ENCODE results near the gene C13orf46. TPM values are rescaled to one million over a fixed set of nuclear protein-coding genes. Genes with fewer than 3 reads are reported as not detected.
"Not testable (repeated sequence)": the region's sequence is repeated elsewhere in the genome, so short reads cannot be mapped to it uniquely, and the experiment has no call there.

The C13orf46 gene
- total and polyA plus RNA-seq, 2 experiments from 2014 or later = 0.20 to 0.23 TPM

DNA sequence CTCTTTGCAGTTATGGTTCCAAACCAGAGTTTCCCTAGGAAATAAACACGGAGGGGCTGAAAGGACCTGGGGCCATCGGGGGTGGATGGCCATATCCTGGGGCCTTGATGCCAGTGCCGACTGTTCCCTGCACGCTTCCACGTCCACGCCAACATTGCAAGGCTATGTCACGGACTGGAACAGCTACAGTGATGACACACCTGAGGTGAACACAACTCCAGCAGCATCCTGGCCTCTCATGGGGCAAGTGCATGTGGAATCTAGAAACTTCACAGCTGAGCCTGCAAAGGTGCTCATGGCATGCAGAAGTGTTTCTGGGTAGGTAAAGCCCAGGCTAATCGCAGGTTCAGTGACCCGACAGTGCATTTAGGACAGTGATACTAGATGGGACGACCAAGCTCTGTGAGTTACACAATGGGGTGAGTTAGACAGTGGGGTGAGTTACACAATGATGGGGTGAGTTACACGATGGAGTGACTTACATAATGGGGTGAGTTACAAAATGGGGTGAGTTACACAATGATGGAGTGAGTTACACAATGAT, 58.0 kb downstream of the C13orf46 start:
- DNase-seq (ENCODE audit: low spot score) = no peak
- 93% methylated on average over 11 of the region's 11 CpGs for WGBS (ENCODE audit: low lambda C conversion rate, missing lambda C conversion rate)
- H3K4me3 ChIP-seq = no peak overlapping the region
- H4K20me1 ChIP-seq (ENCODE audit: insufficient read depth, poor library complexity, severe bottlenecking) = no peaks in the 10 kb centered on the region
- no peaks in the 10 kb centered on the region for H3K36me3 ChIP-seq (replicated peaks; ENCODE audit: insufficient read depth, low read depth)
- no peaks in the 10 kb centered on the region for H3K9me3 ChIP-seq (ENCODE audit: low read depth)
- H2AFZ ChIP-seq = no peak overlapping the region
- H3K79me2 ChIP-seq = no peaks in the 10 kb centered on the region
- H3K27me3 ChIP-seq = no peaks in the 10 kb centered on the region
- no peaks in the 10 kb centered on the region for H3K4me1 ChIP-seq (ENCODE audit: insufficient read depth)
- no peak overlapping the region for H3K4me2 ChIP-seq
- no peak overlapping the region for H3K27ac ChIP-seq
- no peaks in the 10 kb centered on the region for H3K9me2 ChIP-seq (replicated peaks; ENCODE audit: insufficient read depth)
- no peak for TF ChIP-seq CTCF (IDR thresholded peaks at IDR 0.05; ENCODE audit: poor library complexity)
- no peak for TF ChIP-seq EZH2 (IDR thresholded peaks at IDR 0.05; ENCODE audit: borderline replicate concordance)
- TF ChIP-seq EZH2phosphoT487 (IDR thresholded peaks at IDR 0.05; ENCODE audit: low read depth, severe bottlenecking, unreplicated experiment) = no peak

DNA sequence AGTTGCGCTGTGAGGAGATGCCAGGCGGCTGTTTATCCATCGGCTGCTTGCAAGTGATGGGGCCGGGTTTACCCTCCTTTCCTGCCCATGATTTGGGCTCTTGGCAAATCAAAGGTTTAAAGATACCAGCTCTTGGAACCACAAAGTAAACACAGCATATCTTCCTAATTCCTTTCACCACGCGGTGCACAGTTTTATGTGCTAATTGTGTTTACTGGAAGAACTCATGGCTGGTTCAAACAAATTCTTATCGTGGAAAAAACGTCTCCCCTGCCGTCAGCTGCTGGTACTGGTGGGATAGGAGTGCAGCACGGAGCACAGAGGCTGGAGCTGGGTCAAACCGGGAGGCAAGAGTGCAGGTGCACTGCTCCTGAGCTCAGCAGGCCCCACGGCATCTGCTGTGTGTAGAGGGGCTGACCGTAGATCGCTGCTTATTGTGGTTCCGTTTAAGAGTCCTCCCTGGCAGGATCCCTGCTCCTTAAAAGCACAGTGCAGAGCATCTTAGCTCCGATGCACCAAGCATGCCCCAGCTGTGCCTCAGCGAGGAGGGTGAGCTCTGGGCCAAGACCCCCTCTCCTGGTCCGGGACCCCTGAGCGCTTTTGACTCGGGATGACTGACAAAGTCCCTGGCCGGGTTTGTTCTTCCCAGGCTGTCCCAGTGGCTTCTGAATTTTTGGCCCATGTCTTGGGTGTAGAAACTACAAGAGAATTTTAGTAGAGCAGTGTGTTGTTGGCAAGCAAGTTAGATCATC, 58.7 kb downstream of the C13orf46 start:
- Histone ChIP-seq H3K4me1 (ENCODE audit: insufficient read depth) (no peaks in the 10 kb centered on the region), H3K27ac (no peak overlapping the region), H3K9me3 (ENCODE audit: low read depth) (no peaks in the 10 kb centered on the region), H3K79me2 (no peaks in the 10 kb centered on the region), H3K9me2 (replicated peaks; ENCODE audit: insufficient read depth) (no peaks in the 10 kb centered on the region), H3K4me3 (no peak overlapping the region), H3K4me2 (no peak overlapping the region), H2AFZ (no peak overlapping the region), H3K36me3 (replicated peaks; ENCODE audit: insufficient read depth, low read depth) (no peaks in the 10 kb centered on the region), H4K20me1 (ENCODE audit: insufficient read depth, poor library complexity, severe bottlenecking) (no peaks in the 10 kb centered on the region), H3K27me3 (no peaks in the 10 kb centered on the region)
- no peak for DNase-seq (ENCODE audit: low spot score)
- 63% methylated on average over 21 of the region's 21 CpGs for WGBS (ENCODE audit: low lambda C conversion rate, missing lambda C conversion rate)
- TF ChIP-seq CTCF (IDR thresholded peaks at IDR 0.05; ENCODE audit: poor library complexity) (no peak), EZH2 (IDR thresholded peaks at IDR 0.05; ENCODE audit: borderline replicate concordance) (no peak), EZH2phosphoT487 (IDR thresholded peaks at IDR 0.05; ENCODE audit: low read depth, severe bottlenecking, unreplicated experiment) (no peak)

DNA sequence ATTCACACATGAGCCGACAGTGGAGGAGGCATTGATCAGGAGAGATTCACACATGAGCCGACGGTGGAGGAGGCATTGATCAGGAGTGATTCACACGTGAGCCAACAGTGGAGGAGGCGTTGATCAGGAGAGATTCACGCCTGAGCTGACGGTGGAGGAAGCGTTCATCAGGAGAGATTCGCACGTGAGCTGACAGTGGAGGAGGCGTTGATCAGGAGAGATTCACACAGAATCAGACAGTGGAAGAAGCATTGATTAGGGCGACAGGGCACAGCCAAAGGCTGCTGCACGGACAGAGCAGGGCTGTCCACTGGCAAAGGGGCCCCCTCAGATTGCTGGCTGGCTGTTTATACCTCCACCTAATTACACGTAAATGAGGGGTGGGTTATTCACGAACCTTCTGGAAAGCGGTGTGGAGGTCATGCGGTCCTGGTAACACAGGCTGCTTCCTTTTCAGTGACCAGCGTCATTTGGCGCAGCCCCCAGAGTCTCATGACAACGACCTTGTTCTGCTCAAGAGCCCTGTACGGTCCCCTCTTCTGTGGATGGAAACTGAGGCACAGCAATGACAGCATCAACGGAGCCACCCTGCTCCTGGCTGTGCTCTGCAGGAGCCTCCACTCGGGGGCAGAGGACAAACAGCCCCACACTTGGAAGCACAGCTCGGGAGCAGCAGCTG, 59.4 kb downstream of the C13orf46 start:
- no peaks in the 10 kb centered on the region for H3K79me2 ChIP-seq
- H3K4me1 ChIP-seq (ENCODE audit: insufficient read depth) = no peaks in the 10 kb centered on the region
- no peaks in the 10 kb centered on the region for H3K36me3 ChIP-seq (replicated peaks; ENCODE audit: insufficient read depth, low read depth)
- H3K4me2 ChIP-seq = no peak overlapping the region
- H3K4me3 ChIP-seq = no peak overlapping the region
- no peaks in the 10 kb centered on the region for H3K9me3 ChIP-seq (ENCODE audit: low read depth)
- no peaks in the 10 kb centered on the region for H3K27me3 ChIP-seq
- TF ChIP-seq EZH2phosphoT487 (IDR thresholded peaks at IDR 0.05; ENCODE audit: low read depth, severe bottlenecking, unreplicated experiment) = no peak
- no peak for TF ChIP-seq CTCF (IDR thresholded peaks at IDR 0.05; ENCODE audit: poor library complexity)
- TF ChIP-seq EZH2 (IDR thresholded peaks at IDR 0.05; ENCODE audit: borderline replicate concordance) = no peak
- WGBS (ENCODE audit: low lambda C conversion rate, missing lambda C conversion rate) = 84% methylated on average over 24 of the region's 24 CpGs
- H3K27ac ChIP-seq = no peak overlapping the region
- no peak for DNase-seq (ENCODE audit: low spot score)
- no peak overlapping the region for H2AFZ ChIP-seq
- no peaks in the 10 kb centered on the region for H4K20me1 ChIP-seq (ENCODE audit: insufficient read depth, poor library complexity, severe bottlenecking)
- H3K9me2 ChIP-seq (replicated peaks; ENCODE audit: insufficient read depth) = no peaks in the 10 kb centered on the region

- H3K27ac ChIP-seq; H3K9me2 ChIP-seq (replicated peaks; ENCODE audit: insufficient read depth); H2AFZ ChIP-seq; H3K4me3 ChIP-seq; DNase-seq (ENCODE audit: low spot score); H3K27me3 ChIP-seq; H3K4me1 ChIP-seq (ENCODE audit: insufficient read depth); H4K20me1 ChIP-seq (ENCODE audit: insufficient read depth, poor library complexity, severe bottlenecking); H3K4me2 ChIP-seq; H3K36me3 ChIP-seq (replicated peaks; ENCODE audit: insufficient read depth, low read depth); H3K9me3 ChIP-seq (ENCODE audit: low read depth); H3K79me2 ChIP-seq: not testable (repeated sequence)
- WGBS (ENCODE audit: low lambda C conversion rate, missing lambda C conversion rate) = 88% methylated on average over 20 of the region's 22 CpGs
Observed at GRCh38 chr13:113913838-113914237, 60.0 kb downstream of the C13orf46 start.

DNA sequence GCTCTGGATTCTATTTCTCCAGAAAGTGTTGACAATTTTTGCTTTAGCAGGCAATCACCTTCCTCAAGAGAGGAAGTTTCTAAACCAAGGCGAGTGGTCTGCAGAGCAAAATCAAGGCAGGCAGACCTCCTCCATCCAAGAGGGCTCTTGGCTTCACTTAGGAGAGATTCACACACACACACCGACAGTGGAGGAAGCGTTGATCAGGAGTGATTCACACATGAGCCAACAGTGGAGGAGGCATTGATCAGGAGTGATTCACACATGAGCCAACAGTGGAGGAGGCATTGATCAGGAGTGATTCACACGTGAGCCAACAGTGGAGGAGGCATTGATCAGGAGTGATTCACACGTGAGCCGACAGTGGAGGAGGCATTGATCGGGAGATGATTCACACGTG, 60.5 kb downstream of the C13orf46 start:
- WGBS (ENCODE audit: low lambda C conversion rate, missing lambda C conversion rate) = 76% methylated on average over 8 of the region's 8 CpGs
- H3K27ac ChIP-seq; H3K36me3 ChIP-seq (replicated peaks; ENCODE audit: insufficient read depth, low read depth); DNase-seq (ENCODE audit: low spot score); H3K9me2 ChIP-seq (replicated peaks; ENCODE audit: insufficient read depth); H2AFZ ChIP-seq; H3K4me1 ChIP-seq (ENCODE audit: insufficient read depth); H3K4me3 ChIP-seq; H3K79me2 ChIP-seq; H3K27me3 ChIP-seq; H3K4me2 ChIP-seq; H4K20me1 ChIP-seq (ENCODE audit: insufficient read depth, poor library complexity, severe bottlenecking); H3K9me3 ChIP-seq (ENCODE audit: low read depth): not testable (repeated sequence)
